GM23338 (cell line): Measurements from ENCODE around the gene GOLGA7B.

ENCODE experiments used
- EZH2 ChIP-seq: fragments of 200-600 bp; sonication (generic); IDR thresholded peaks from one replicate; pipeline ENCODE4 v1.8.0; 2017; ENCODE audit warnings: antibody characterized with exemption, mild to moderate bottlenecking, low read depth; ENCODE audit not compliant: unreplicated experiment
- POLR2AphosphoS5 ChIP-seq: IDR thresholded peaks from 2 replicates; pipeline ENCODE4 v1.6.1; 2016; ENCODE audit warnings: antibody characterized with exemption, low read depth
- TF ChIP-seq, protein P1 (sequence below), 2 experiments: fragments of 200-600 bp in 1 of 2; sonication (generic) in 1 of 2; conservative IDR thresholded peaks; 2 replicates each; pipeline versions ENCODE4 v1.5.1 to v1.6.1; 2016 to 2017; ENCODE audit warnings: antibody characterized with exemption in 2 of 2, low read depth in 2 of 2, mild to moderate bottlenecking in 2 of 2, moderate library complexity in 1 of 2
- TF ChIP-seq, protein P2 (sequence below): IDR thresholded peaks from one replicate; pipeline ENCODE4 v1.6.1; 2018; ENCODE audit warnings: antibody characterized with exemption; ENCODE audit not compliant: unreplicated experiment

DNA sequence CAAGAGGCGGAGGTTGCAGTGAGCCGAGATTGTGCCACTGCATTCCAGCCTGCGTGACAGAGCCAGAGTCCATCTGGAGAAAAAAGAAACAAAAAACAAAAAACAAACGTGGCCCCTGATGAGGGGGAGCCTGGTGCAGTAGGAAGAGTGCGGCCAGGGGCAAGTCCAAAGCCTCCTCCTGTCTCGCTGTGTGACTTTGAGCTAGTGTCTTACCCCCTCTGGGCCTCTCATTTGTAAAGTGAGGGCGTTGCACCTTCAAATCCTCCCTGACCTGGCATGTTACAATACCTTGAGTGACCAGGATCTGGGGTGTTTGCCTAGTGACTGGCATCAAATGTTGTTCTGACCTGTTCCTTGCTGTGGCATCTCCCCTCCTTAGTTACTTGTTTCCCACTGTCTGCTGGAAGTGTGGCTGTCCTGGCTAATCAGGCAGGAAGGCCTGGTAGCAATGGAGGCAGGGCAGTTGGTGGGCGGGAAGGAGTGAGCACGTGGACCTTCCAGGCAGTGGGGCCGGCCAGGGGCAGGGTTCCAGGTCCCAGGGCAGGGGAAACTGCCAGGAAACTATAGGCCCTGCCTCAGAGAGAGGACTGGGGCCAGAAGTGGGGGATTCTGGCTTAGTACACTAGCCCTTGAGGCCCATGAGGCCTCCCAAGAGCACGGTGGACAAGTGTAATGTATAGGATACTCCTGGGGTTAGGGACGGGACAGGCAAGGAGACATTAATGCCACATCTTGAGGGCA, 24.5 kb upstream of the GOLGA7B start:
- TF ChIP-seq, protein P1, sequence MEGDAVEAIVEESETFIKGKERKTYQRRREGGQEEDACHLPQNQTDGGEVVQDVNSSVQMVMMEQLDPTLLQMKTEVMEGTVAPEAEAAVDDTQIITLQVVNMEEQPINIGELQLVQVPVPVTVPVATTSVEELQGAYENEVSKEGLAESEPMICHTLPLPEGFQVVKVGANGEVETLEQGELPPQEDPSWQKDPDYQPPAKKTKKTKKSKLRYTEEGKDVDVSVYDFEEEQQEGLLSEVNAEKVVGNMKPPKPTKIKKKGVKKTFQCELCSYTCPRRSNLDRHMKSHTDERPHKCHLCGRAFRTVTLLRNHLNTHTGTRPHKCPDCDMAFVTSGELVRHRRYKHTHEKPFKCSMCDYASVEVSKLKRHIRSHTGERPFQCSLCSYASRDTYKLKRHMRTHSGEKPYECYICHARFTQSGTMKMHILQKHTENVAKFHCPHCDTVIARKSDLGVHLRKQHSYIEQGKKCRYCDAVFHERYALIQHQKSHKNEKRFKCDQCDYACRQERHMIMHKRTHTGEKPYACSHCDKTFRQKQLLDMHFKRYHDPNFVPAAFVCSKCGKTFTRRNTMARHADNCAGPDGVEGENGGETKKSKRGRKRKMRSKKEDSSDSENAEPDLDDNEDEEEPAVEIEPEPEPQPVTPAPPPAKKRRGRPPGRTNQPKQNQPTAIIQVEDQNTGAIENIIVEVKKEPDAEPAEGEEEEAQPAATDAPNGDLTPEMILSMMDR (conservative IDR thresholded peaks at IDR 0.05; ENCODE audit: low read depth in 2 of 2) = no peak
- TF ChIP-seq EZH2 (no peak), POLR2AphosphoS5 (no peak)
- TF ChIP-seq, protein P2, sequence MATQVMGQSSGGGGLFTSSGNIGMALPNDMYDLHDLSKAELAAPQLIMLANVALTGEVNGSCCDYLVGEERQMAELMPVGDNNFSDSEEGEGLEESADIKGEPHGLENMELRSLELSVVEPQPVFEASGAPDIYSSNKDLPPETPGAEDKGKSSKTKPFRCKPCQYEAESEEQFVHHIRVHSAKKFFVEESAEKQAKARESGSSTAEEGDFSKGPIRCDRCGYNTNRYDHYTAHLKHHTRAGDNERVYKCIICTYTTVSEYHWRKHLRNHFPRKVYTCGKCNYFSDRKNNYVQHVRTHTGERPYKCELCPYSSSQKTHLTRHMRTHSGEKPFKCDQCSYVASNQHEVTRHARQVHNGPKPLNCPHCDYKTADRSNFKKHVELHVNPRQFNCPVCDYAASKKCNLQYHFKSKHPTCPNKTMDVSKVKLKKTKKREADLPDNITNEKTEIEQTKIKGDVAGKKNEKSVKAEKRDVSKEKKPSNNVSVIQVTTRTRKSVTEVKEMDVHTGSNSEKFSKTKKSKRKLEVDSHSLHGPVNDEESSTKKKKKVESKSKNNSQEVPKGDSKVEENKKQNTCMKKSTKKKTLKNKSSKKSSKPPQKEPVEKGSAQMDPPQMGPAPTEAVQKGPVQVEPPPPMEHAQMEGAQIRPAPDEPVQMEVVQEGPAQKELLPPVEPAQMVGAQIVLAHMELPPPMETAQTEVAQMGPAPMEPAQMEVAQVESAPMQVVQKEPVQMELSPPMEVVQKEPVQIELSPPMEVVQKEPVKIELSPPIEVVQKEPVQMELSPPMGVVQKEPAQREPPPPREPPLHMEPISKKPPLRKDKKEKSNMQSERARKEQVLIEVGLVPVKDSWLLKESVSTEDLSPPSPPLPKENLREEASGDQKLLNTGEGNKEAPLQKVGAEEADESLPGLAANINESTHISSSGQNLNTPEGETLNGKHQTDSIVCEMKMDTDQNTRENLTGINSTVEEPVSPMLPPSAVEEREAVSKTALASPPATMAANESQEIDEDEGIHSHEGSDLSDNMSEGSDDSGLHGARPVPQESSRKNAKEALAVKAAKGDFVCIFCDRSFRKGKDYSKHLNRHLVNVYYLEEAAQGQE = no peak
